22Rv1 (cell line): ENCODE data around the gene PDIA5.

Source experiments
- H3K27ac ChIP-seq: fragments of 450-650 bp; 2 replicates; pipeline ENCODE4 v1.5.1; 2017
- CTCF ChIP-seq: fragments of 450-650 bp; IDR thresholded peaks from 2 replicates; pipeline ENCODE4 v1.5.1; 2017; ENCODE audit warnings: mild to moderate bottlenecking
- ZFX ChIP-seq: fragments of 450-650 bp; IDR thresholded peaks from 2 replicates; pipeline ENCODE4 v1.6.1; 2017; ENCODE audit warnings: antibody characterized with exemption, borderline replicate concordance

PDIA5 gene

GRCh38 chr3:123156276-123156995 lies 89.6 kb downstream of the PDIA5 start:
- no peak overlapping the region for H3K27ac ChIP-seq
- TF ChIP-seq CTCF: no peak
- TF ChIP-seq ZFX: no peak

- H3K27ac ChIP-seq: peak overlapping the region; percentile 34; the same call in 1 of the 2 replicates
- TF ChIP-seq CTCF: no peak
- TF ChIP-seq ZFX: no peak
Observed at GRCh38 chr3:123157209-123157597, 90.4 kb downstream of the PDIA5 start.

- TF ChIP-seq CTCF: no peak
- TF ChIP-seq ZFX: no peak
- peak overlapping the region; percentile 34; the same call in 1 of the 2 replicates for H3K27ac ChIP-seq
Observed at GRCh38 chr3:123157598-123158287, 90.9 kb downstream of the PDIA5 start.

- peak overlapping the region; percentile 34; the same call in 1 of the 2 replicates for H3K27ac ChIP-seq
- TF ChIP-seq ZFX (no peak), CTCF (no peak)
Observed at GRCh38 chr3:123158330-123158729, 91.5 kb downstream of the PDIA5 start.

- H3K27ac ChIP-seq: no peak overlapping the region
- TF ChIP-seq CTCF: no peak
- TF ChIP-seq ZFX: no peak
Observed at GRCh38 chr3:123158899-123159390, 92.1 kb downstream of the PDIA5 start.

- H3K27ac ChIP-seq: no peak overlapping the region
- TF ChIP-seq CTCF (no peak), ZFX (no peak)
Observed at GRCh38 chr3:123159926-123160635, 93.3 kb downstream of the PDIA5 start.

GRCh38 chr3:123161167-123161566 lies 94.3 kb downstream of the PDIA5 start:
- TF ChIP-seq CTCF (0 out of 2 replicates have a peak, but pooled peaks have one; percentile 27), ZFX (no peak)
- H3K27ac ChIP-seq: no peak overlapping the region
